CD4-positive, alpha-beta T cell (primary cell): ENCODE data around the gene PPM1F. TPM values are rescaled to one million over a fixed set of nuclear protein-coding genes. Genes with fewer than 3 reads are reported as not detected.

ENCODE experiments used
- ATAC-seq: fragments of 200-7000 bp; cut with Tn5 transposase; one replicate; pipeline ENCODE4 v1.10.0; 2022; ENCODE audit warnings: mild to moderate bottlenecking; ENCODE audit not compliant: poor library complexity
- CTCF ChIA-PET: fragments of 350-600 bp; sonication (Branson Sonifier 250); formaldehyde crosslinking; loops from one replicate; lab custom pipeline; 2021; ENCODE audit warnings: antibody characterized with exemption, inconsistent platforms; lab: Charles Lee
- POLR2A ChIA-PET: fragments of 350-600 bp; sonication (Branson Sonifier 250); formaldehyde crosslinking; loops from one replicate; lab custom pipeline; 2021; ENCODE audit warnings: antibody characterized with exemption, inconsistent platforms; lab: Charles Lee
- DNase-seq, 14 experiments: peaks; one replicate each; pipeline ENCODE4 v3.0.0-alpha.2; 2013 to 2020; ENCODE audit warnings: mixed read lengths in 2 of 14
- H3K27ac ChIP-seq, 2 donors: one replicate each; pipeline versions ENCODE4 v1.5.1 to v1.7.0; 2013; ENCODE audit warnings: low read length in 2 of 2, low read depth in 1 of 2, mild to moderate bottlenecking in 1 of 2
- H3K27me3 ChIP-seq, 2 experiments: 1 replicate in 1 of 2; 2 replicates in 1 of 2; pipeline versions ENCODE4 v1.6.1 to v1.7.0; 2013; ENCODE audit warnings: low read length in 2 of 2, control low read depth in 1 of 2, mild to moderate bottlenecking in 1 of 2, moderate library complexity in 1 of 2; ENCODE audit not compliant: insufficient read depth in 2 of 2, control insufficient read depth in 1 of 2
- H3K36me3 ChIP-seq: one replicate; pipeline ENCODE4 v1.6.1; 2013; ENCODE audit warnings: low read length, control low read depth; ENCODE audit not compliant: insufficient read depth
- H3K4me1 ChIP-seq: one replicate; pipeline ENCODE4 v1.6.1; 2013; ENCODE audit warnings: low read length, control low read depth; ENCODE audit not compliant: insufficient read depth
- H3K4me3 ChIP-seq: one replicate; pipeline ENCODE4 v1.5.1; 2013; ENCODE audit warnings: mild to moderate bottlenecking, low read length, moderate library complexity
- H3K9me3 ChIP-seq, 2 experiments: 1 replicate in 1 of 2; 2 replicates in 1 of 2; pipeline versions ENCODE4 v1.6.1 to v1.7.0; 2013; ENCODE audit warnings: low read length in 2 of 2, mild to moderate bottlenecking in 2 of 2, control low read depth in 1 of 2, moderate library complexity in 1 of 2; ENCODE audit not compliant: control insufficient read depth in 1 of 2, insufficient read depth in 1 of 2
- H3K27ac Mint-ChIP-seq: one replicate; pipeline ENCODE4 v1.8.0; 2020; ENCODE audit warnings: mixed read lengths
- H3K27me3 Mint-ChIP-seq: one replicate; pipeline ENCODE4 v1.8.0; 2021; ENCODE audit warnings: mixed read lengths
- H3K36me3 Mint-ChIP-seq: one replicate; pipeline ENCODE4 v1.8.0; 2021; ENCODE audit warnings: low read depth, mixed read lengths
- H3K4me1 Mint-ChIP-seq: one replicate; pipeline ENCODE4 v1.8.0; 2021; ENCODE audit warnings: low read depth, mixed read lengths
- H3K4me3 Mint-ChIP-seq: one replicate; pipeline ENCODE4 v1.8.0; 2020; ENCODE audit warnings: mild to moderate bottlenecking, mixed read lengths
- H3K9me3 Mint-ChIP-seq: one replicate; pipeline ENCODE4 v1.8.0; 2020; ENCODE audit warnings: mixed read lengths
- intact Hi-C, 2 experiments: fragments of 100-400 bp; cut with DNase I in 1 of 2; cut with micrococcal nuclease in 1 of 2; formaldehyde crosslinking; loops; one replicate each; pipeline versions ENCODE4 v1.15.1 to v1.9.0; 2023 to 2025; cut with DNase I, micrococcal nuclease
- polyA plus RNA-seq, 2 donors: library from polyadenylated mRNA; unstranded; fragments of 120-200 nt; gene quantifications; one replicate each; pipeline ENCODE4 v1.2.1, GENCODE V29; 2013
- total RNA-seq, 174 experiments: library from RNA in 2 of 174; stranded (reverse) in 2 of 174; gene quantifications; one replicate each; pipeline ENCODE4 v1.2.3 and lab custom pipeline; 2021 to 2026
- TF ChIP-seq, protein P1 (sequence below): fragments of 200-600 bp; IDR thresholded peaks from one replicate; pipeline ENCODE4 v1.8.0; 2022; ENCODE audit warnings: antibody characterized with exemption, mild to moderate bottlenecking

PPM1F gene, protein sequence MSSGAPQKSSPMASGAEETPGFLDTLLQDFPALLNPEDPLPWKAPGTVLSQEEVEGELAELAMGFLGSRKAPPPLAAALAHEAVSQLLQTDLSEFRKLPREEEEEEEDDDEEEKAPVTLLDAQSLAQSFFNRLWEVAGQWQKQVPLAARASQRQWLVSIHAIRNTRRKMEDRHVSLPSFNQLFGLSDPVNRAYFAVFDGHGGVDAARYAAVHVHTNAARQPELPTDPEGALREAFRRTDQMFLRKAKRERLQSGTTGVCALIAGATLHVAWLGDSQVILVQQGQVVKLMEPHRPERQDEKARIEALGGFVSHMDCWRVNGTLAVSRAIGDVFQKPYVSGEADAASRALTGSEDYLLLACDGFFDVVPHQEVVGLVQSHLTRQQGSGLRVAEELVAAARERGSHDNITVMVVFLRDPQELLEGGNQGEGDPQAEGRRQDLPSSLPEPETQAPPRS
- 10 to 100 TPM; 18.0 to 18.3 TPM for total RNA-seq
- polyA plus RNA-seq (2013, experiment 1 of 2), result 19.6 TPM
- 20.3 TPM for polyA plus RNA-seq (2013, experiment 2 of 2)
- 15.7 to 87.0 (median 52.5) reads per million in 172 experiments for total RNA-seq (lab: John Stamatoyannopoulos, UW)

DNA sequence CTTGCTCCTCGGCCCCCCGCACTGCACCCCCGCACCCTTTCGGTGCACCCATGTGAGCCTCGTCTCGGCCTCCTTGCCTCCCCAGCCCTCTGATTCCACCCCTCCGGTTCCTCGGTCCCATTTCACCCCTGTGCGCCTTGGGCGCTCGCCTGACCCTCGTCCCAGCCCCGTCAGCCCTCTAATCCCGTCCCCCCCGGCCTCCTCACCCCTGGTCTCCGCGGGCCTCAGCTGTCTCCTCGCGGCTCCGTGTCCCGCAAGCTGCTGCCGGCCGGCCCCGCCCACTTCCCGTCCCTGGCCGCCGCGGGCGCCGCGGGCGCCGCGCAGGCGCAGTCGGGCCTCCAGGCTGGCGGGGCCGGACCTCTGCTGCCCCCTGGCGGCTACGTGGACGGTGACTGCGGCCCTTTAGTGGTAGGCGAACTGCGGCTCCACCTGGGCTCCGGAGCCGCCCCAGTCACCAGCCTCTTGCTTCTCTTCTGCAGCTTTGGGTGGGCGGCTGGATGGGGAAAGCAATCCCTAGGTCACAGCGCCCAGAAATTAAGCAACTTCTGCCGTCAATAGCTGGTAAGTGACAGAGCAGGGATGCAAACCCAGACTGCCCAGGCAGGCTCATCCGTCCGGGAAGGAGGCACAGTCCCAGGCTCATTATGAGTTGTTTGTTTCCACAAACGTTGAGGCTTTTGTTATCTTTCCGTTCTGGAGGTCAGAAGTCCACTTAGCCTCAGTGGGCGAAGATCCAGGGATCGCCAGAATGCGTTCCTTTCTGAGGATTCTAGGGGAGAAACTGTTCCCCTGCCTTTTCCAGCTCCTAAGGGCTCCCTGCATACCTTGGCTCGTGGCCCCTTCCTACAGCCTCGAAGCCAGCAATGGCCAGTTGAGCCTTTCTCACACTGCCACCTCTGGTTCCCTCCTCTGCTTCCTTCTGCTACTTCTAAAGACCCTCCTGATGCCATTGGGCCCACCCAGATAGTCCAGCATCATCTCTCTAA is at the start of gene PPM1F:
Gene PPM1F, minus strand, starts transcription at position 263 of the 986 bp plus-strand sequence. CDS start 6,800 bp downstream, outside the sequence.
- TF ChIP-seq, protein P1, sequence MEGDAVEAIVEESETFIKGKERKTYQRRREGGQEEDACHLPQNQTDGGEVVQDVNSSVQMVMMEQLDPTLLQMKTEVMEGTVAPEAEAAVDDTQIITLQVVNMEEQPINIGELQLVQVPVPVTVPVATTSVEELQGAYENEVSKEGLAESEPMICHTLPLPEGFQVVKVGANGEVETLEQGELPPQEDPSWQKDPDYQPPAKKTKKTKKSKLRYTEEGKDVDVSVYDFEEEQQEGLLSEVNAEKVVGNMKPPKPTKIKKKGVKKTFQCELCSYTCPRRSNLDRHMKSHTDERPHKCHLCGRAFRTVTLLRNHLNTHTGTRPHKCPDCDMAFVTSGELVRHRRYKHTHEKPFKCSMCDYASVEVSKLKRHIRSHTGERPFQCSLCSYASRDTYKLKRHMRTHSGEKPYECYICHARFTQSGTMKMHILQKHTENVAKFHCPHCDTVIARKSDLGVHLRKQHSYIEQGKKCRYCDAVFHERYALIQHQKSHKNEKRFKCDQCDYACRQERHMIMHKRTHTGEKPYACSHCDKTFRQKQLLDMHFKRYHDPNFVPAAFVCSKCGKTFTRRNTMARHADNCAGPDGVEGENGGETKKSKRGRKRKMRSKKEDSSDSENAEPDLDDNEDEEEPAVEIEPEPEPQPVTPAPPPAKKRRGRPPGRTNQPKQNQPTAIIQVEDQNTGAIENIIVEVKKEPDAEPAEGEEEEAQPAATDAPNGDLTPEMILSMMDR, result peak; percentile 57
- Histone ChIP-seq H3K27ac (no peak within 1 kb of the TSS), H3K9me3 (no peaks in the 10 kb centered on the region), H3K36me3 (no peaks in the 10 kb centered on the region), H3K4me3 (peak within 1 kb of the TSS; percentile 73), H3K27me3 (no peaks in the 10 kb centered on the region), H3K4me1 (peaks cover 18% of the 10 kb centered on the region)
- ChIA-PET POLR2A (interaction anchor here (1.0 to 2.5 kb wide), 3 partner anchors 11 to 29 kb away, joined by 3 to 26 read pairs (median 5); partner anchors contain the start of gene TOP3B), CTCF (interaction anchor here (0.6 to 5.2 kb wide), 18 partner anchors 8 to 346 kb away, joined by 3 to 117 read pairs (median 4); partner anchors contain the start of genes PPIL2 and TOP3B)
- intact Hi-C loops, result loop anchor here (1.0 to 5.0 kb wide), 4 partner anchors 14 to 240 kb away; partner anchors contain the start of gene MAPK1 (in 1 of the 2)
- H3K27ac Mint-ChIP-seq, result peak within 1 kb of the TSS; percentile 33
- ATAC-seq (peak; percentile 91), DNase-seq (peak; percentile 79 to 96 (median 90))
- H3K36me3 Mint-ChIP-seq, result peaks cover 5% of the 10 kb centered on the region
- H3K4me3 Mint-ChIP-seq, result peak within 1 kb of the TSS; percentile 89
- H3K27me3 Mint-ChIP-seq, result no peaks in the 10 kb centered on the region
- H3K9me3 Mint-ChIP-seq, result no peaks in the 10 kb centered on the region
- H3K4me1 Mint-ChIP-seq, result peaks cover 25% of the 10 kb centered on the region

DNA sequence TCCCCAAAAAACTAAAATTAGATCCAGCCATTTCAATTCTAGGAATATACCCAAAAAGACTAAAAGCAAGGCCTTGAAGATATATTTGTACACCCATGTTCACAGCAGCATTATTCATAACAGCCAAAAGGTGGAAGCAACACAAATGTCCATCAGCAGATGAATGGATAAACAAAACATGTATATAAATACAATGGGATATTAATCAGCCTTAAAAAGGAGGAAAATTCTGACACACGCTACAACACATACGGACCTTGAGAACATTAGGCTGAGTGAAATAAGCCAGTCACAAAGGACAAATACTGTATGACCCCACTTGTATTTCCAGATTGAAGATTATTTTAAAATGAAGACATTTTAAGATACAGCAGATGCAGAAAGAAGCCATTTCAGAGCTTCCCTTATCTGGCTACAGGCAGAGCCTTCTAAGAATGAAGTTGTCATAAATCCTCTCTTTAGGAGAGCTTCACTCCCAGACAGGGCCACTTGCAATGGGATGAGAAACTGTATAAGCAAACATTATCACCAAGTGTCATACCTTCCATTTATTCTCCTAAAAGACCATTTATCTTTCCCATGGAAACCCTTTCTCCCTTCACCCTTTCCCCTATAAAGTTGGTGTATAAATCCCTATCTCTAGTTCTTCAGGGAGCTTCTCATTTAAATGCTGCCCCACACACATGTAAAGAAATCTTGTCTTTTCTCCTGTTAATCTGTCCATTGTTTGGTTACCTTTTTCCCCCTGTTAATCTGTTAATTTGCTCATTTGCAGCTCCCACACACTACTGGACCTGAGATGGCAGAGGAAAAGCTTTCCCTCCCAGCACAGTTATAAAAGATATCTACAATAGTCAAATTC is 49.2 kb upstream of the PPM1F start:
- H3K27me3 ChIP-seq, result peaks cover 2 to 5% of the 10 kb centered on the region in 2 experiments
- no peaks in the 10 kb centered on the region for H3K4me1 Mint-ChIP-seq
- peaks cover 25% of the 10 kb centered on the region for H3K27me3 Mint-ChIP-seq
- DNase-seq (no peak), ATAC-seq (no peak)
- H3K27ac Mint-ChIP-seq, result no peak overlapping the region
- CTCF ChIA-PET, result no interaction called here
- H3K9me3 Mint-ChIP-seq, result no peaks in the 10 kb centered on the region
- no peak overlapping the region for H3K4me3 Mint-ChIP-seq
- no peak overlapping the region for H3K27ac ChIP-seq
- POLR2A ChIA-PET, result no interaction called here
- intact Hi-C loops, result no loop called here
- no peaks in the 10 kb centered on the region for H3K36me3 ChIP-seq
- TF ChIP-seq, protein P1, result no peak
- no peaks in the 10 kb centered on the region for H3K36me3 Mint-ChIP-seq
- H3K9me3 ChIP-seq, result no peaks in the 10 kb centered on the region
- H3K4me3 ChIP-seq, result no peak overlapping the region
- H3K4me1 ChIP-seq, result no peaks in the 10 kb centered on the region
